ES-I3 (cell line): ENCODE measurements around the gene DEDD2.
"Not testable (repeated sequence)": the region's sequence is repeated elsewhere in the genome, so short reads cannot be mapped to it uniquely, and the experiment has no call there.

ENCODE experiments used
- H3K36me3 ChIP-seq: 2 replicates; pipeline ENCODE4 v1.6.1; 2013; ENCODE audit warnings: mild to moderate bottlenecking, low read length, control low read depth, moderate library complexity; ENCODE audit not compliant: insufficient read depth
- H3K4me1 ChIP-seq: 2 replicates; pipeline ENCODE4 v1.6.1; 2013; ENCODE audit warnings: mild to moderate bottlenecking, control low read depth, low read length; ENCODE audit not compliant: insufficient read depth
- H3K9ac ChIP-seq: 2 replicates; pipeline ENCODE4 v1.6.1; 2013; ENCODE audit warnings: low read depth, mild to moderate bottlenecking, low read length, moderate library complexity
- H3K9me3 ChIP-seq: 2 replicates; pipeline ENCODE4 v1.6.1; 2013; ENCODE audit warnings: mild to moderate bottlenecking, low read length, moderate library complexity; ENCODE audit not compliant: control insufficient read depth, insufficient read depth

Gene DEDD2

GRCh38 chr19:42217520-42218437 lies at the start of gene DEDD2:
TSS of gene DEDD2 (minus strand) at chr19:42217677. CDS start at chr19:42217007, 670 bp downstream.
- Histone ChIP-seq H3K36me3 (peaks cover 5% of the 10 kb centered on the region), H3K4me1 (peaks cover 10% of the 10 kb centered on the region; the same call in 1 of the 2 replicates), H3K9ac (peak within 1 kb of the TSS; percentile 89), H3K9me3 (no peaks in the 10 kb centered on the region)

- H3K36me3 ChIP-seq, H3K9me3 ChIP-seq, H3K9ac ChIP-seq: not testable (repeated sequence)
- H3K4me1 ChIP-seq = peaks cover 19% of the 10 kb centered on the region
These were observed 49.6 kb upstream of the DEDD2 start for GRCh38 chr19:42266928-42267603.

- not testable (repeated sequence) for H3K36me3 ChIP-seq, H3K9ac ChIP-seq, H3K9me3 ChIP-seq
- H3K4me1 ChIP-seq = peaks cover 15% of the 10 kb centered on the region
These were observed 48.6 kb upstream of the DEDD2 start for GRCh38 chr19:42266105-42266504.

- no peaks in the 10 kb centered on the region for H3K4me1 ChIP-seq
- H3K36me3 ChIP-seq = no peaks in the 10 kb centered on the region
- no peaks in the 10 kb centered on the region for H3K9me3 ChIP-seq
- no peak overlapping the region for H3K9ac ChIP-seq
These were observed 44.3 kb upstream of the DEDD2 start for GRCh38 chr19:42261763-42262162.

- not testable (repeated sequence) for H3K36me3 ChIP-seq, H3K9me3 ChIP-seq, H3K9ac ChIP-seq, H3K4me1 ChIP-seq
These were observed 40.4 kb upstream of the DEDD2 start for GRCh38 chr19:42257842-42258241.

- H3K9me3 ChIP-seq = no peaks in the 10 kb centered on the region
- H3K9ac ChIP-seq = peak overlapping the region; percentile 59; the same call in 1 of the 2 replicates
- no peaks in the 10 kb centered on the region for H3K36me3 ChIP-seq
- H3K4me1 ChIP-seq = peaks cover 15% of the 10 kb centered on the region
These were observed 38.6 kb upstream of the DEDD2 start for GRCh38 chr19:42255766-42256745.

GRCh38 chr19:42254850-42255765 lies 37.6 kb upstream of the DEDD2 start, which contains the start of gene ERF:
TSS of gene ERF (minus strand) at chr19:42255128. CDS start at chr19:42254999, 129 bp downstream.
- H3K9ac ChIP-seq = peak within 1 kb of the TSS; percentile 80
- H3K4me1 ChIP-seq = peaks cover 21% of the 10 kb centered on the region
- H3K36me3 ChIP-seq = 0 out of 2 replicates have a peak, but pooled peaks cover 4% of the 10 kb centered on the region
- H3K9me3 ChIP-seq = no peaks in the 10 kb centered on the region

GRCh38 chr19:42254089-42254849 lies 36.8 kb upstream of the DEDD2 start:
- Histone ChIP-seq H3K36me3 (0 out of 2 replicates have a peak, but pooled peaks cover 4% of the 10 kb centered on the region), H3K9ac (peak overlapping the region; percentile 80), H3K9me3 (no peaks in the 10 kb centered on the region), H3K4me1 (peaks cover 21% of the 10 kb centered on the region)

- H3K36me3 ChIP-seq = 0 out of 2 replicates have a peak, but pooled peaks cover 4% of the 10 kb centered on the region
- peak overlapping the region; percentile 80 for H3K9ac ChIP-seq
- peaks cover 21% of the 10 kb centered on the region for H3K4me1 ChIP-seq
- H3K9me3 ChIP-seq = no peaks in the 10 kb centered on the region
These were observed 36.0 kb upstream of the DEDD2 start for GRCh38 chr19:42253245-42254088.

GRCh38 chr19:42252365-42253244 lies 35.1 kb upstream of the DEDD2 start:
- Histone ChIP-seq H3K36me3 (0 out of 2 replicates have a peak, but pooled peaks cover 4% of the 10 kb centered on the region), H3K9me3 (no peaks in the 10 kb centered on the region), H3K4me1 (peaks cover 21% of the 10 kb centered on the region), H3K9ac (peak overlapping the region; percentile 79)
